ENCODE data around the gene GALNT1. TPM values are rescaled to one million over a fixed set of nuclear protein-coding genes. Genes with fewer than 3 reads are reported as not detected.

The GALNT1 gene
- total and polyA plus RNA-seq, 2 donors (not counting 1 experiment from before 2014, with no cell fraction given): 7.5 to 51.3 TPM

DNA sequence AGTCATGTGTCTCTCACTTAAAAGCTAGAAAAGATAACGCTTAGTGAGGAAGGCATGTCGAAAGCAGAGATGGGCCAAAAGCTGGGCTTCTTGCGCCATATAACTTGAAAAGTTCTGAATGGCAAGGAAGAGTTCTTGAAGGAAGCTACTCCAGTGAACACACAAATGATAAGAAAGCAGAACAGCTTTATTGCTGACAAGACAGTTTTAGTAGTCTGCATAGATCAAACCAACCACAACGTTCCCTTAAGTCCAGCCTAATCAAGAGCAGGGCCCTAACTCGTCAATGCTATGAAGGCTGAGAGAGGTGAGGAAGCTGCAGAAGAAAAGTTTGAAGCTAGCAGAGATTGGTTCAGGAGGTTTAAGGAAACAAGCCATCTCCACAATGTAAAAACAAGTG lies 55.7 kb downstream of the GALNT1 start:
- Mint-ChIP-seq H3K4me3 (no peak overlapping the region), H3K9me3 (ENCODE audit: insufficient read depth) (peaks cover 13% of the 10 kb centered on the region), H3K27me3 (no peaks in the 10 kb centered on the region), H3K4me1 (peaks cover 14% of the 10 kb centered on the region), H3K27ac (no peak overlapping the region)
- Histone ChIP-seq H3K36me3 (replicated peaks in 1 of 2; ENCODE audit: control extremely low read depth in 1 of 2, control insufficient read depth in 1 of 2, extremely low read depth in 1 of 2, insufficient read depth in 2 of 2, low read length in 1 of 2) (no peaks in the 10 kb centered on the region), H3K4me3 (ENCODE audit: control extremely low read depth in 1 of 5, extremely low read depth in 1 of 5, insufficient read depth in 1 of 5, low read depth in 2 of 5, low read length in 4 of 5) (no peak overlapping the region), H3K4me1 (ENCODE audit: control insufficient read depth in 2 of 2, insufficient read depth in 2 of 2, low read length in 2 of 2) (peaks cover 6 to 7% of the 10 kb centered on the region in 2 donors), H3K27ac (ENCODE audit: low read length in 2 of 2) (no peak overlapping the region), H3K4me2 (replicated peaks; ENCODE audit: low read depth, low read length, poor library complexity, severe bottlenecking) (no peak overlapping the region), H4K20me1 (ENCODE audit: control insufficient read depth, insufficient read depth, low read length, poor library complexity, severe bottlenecking) (no peaks in the 10 kb centered on the region), H3K27me3 (replicated peaks in 1 of 4; ENCODE audit: control extremely low read depth in 1 of 4, control insufficient read depth in 3 of 4, insufficient read depth in 4 of 4, low read length in 3 of 4) (no peaks in the 10 kb centered on the region), H3K9me3 (ENCODE audit: control extremely low read depth in 1 of 3, control insufficient read depth in 2 of 3, insufficient read depth in 1 of 3, low read length in 2 of 3) (peaks cover 0 to 8% (median 0%) of the 10 kb centered on the region in 3 donors), H3K9ac (ENCODE audit: low read length) (no peak overlapping the region), H2AFZ (ENCODE audit: insufficient read depth, low read depth, low read length, poor library complexity, severe bottlenecking) (no peak overlapping the region), H3K79me2 (ENCODE audit: control insufficient read depth, insufficient read depth, low read length) (peaks cover 16% of the 10 kb centered on the region)
- TF ChIP-seq EZH2 (IDR thresholded peaks at IDR 0.05; ENCODE audit: borderline replicate concordance, insufficient read depth, low read depth, low read length, poor library complexity, severe bottlenecking): no peak
- TF ChIP-seq, protein P1, sequence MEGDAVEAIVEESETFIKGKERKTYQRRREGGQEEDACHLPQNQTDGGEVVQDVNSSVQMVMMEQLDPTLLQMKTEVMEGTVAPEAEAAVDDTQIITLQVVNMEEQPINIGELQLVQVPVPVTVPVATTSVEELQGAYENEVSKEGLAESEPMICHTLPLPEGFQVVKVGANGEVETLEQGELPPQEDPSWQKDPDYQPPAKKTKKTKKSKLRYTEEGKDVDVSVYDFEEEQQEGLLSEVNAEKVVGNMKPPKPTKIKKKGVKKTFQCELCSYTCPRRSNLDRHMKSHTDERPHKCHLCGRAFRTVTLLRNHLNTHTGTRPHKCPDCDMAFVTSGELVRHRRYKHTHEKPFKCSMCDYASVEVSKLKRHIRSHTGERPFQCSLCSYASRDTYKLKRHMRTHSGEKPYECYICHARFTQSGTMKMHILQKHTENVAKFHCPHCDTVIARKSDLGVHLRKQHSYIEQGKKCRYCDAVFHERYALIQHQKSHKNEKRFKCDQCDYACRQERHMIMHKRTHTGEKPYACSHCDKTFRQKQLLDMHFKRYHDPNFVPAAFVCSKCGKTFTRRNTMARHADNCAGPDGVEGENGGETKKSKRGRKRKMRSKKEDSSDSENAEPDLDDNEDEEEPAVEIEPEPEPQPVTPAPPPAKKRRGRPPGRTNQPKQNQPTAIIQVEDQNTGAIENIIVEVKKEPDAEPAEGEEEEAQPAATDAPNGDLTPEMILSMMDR (IDR thresholded peaks at IDR 0.05): no peak
- DNase-seq (no peak), ATAC-seq (ENCODE audit: low read depth) (no peak)
- POLR2A ChIA-PET: no interaction called here
- WGBS (ENCODE audit: insufficient coverage): 97% methylated on average over 4 of the region's 5 CpGs
- intact Hi-C loops (cut with micrococcal nuclease): no loop called here
- CTCF ChIA-PET: no interaction called here

GRCh38 chr18:35639296-35639695 lies 57.8 kb downstream of the GALNT1 start:
- H3K9me3 ChIP-seq (ENCODE audit: control extremely low read depth in 1 of 3, control insufficient read depth in 2 of 3, insufficient read depth in 1 of 3, low read length in 2 of 3): peaks cover 0 to 8% (median 0%) of the 10 kb centered on the region in 3 donors
- H3K4me2 ChIP-seq (replicated peaks; ENCODE audit: low read depth, low read length, poor library complexity, severe bottlenecking): no peak overlapping the region
- H3K27ac Mint-ChIP-seq: no peak overlapping the region
- peaks cover 10% of the 10 kb centered on the region for H3K9me3 Mint-ChIP-seq (ENCODE audit: insufficient read depth)
- ChIA-PET CTCF (no interaction called here), POLR2A (no interaction called here)
- DNase-seq (no peak), ATAC-seq (ENCODE audit: low read depth) (no peak)
- H3K27me3 Mint-ChIP-seq: no peaks in the 10 kb centered on the region
- H3K36me3 ChIP-seq (replicated peaks in 1 of 2; ENCODE audit: control extremely low read depth in 1 of 2, control insufficient read depth in 1 of 2, extremely low read depth in 1 of 2, insufficient read depth in 2 of 2, low read length in 1 of 2): no peaks in the 10 kb centered on the region
- no peak overlapping the region for H3K4me3 Mint-ChIP-seq
- H2AFZ ChIP-seq (ENCODE audit: insufficient read depth, low read depth, low read length, poor library complexity, severe bottlenecking): no peak overlapping the region
- intact Hi-C loops (cut with micrococcal nuclease): no loop called here
- H3K27ac ChIP-seq (ENCODE audit: low read length in 2 of 2): no peak overlapping the region
- WGBS (ENCODE audit: insufficient coverage): no CpG with 5 or more reads among the region's 4 CpGs
- H3K4me3 ChIP-seq (ENCODE audit: control extremely low read depth in 1 of 5, extremely low read depth in 1 of 5, insufficient read depth in 1 of 5, low read depth in 2 of 5, low read length in 4 of 5): no peak overlapping the region
- peaks cover 6 to 7% of the 10 kb centered on the region in 2 donors for H3K4me1 ChIP-seq (ENCODE audit: control insufficient read depth in 2 of 2, insufficient read depth in 2 of 2, low read length in 2 of 2)
- no peaks in the 10 kb centered on the region for H3K27me3 ChIP-seq (replicated peaks in 1 of 4; ENCODE audit: control extremely low read depth in 1 of 4, control insufficient read depth in 3 of 4, insufficient read depth in 4 of 4, low read length in 3 of 4)
- H3K4me1 Mint-ChIP-seq: peaks cover 11% of the 10 kb centered on the region
- TF ChIP-seq, protein P1 (IDR thresholded peaks at IDR 0.05): no peak
- no peak for TF ChIP-seq EZH2 (IDR thresholded peaks at IDR 0.05; ENCODE audit: borderline replicate concordance, insufficient read depth, low read depth, low read length, poor library complexity, severe bottlenecking)
- H3K79me2 ChIP-seq (ENCODE audit: control insufficient read depth, insufficient read depth, low read length): peaks cover 18% of the 10 kb centered on the region
- no peak overlapping the region for H3K9ac ChIP-seq (ENCODE audit: low read length)
- no peaks in the 10 kb centered on the region for H4K20me1 ChIP-seq (ENCODE audit: control insufficient read depth, insufficient read depth, low read length, poor library complexity, severe bottlenecking)
